HG03558 (cell line): ENCODE measurements around the gene SRSF4.

Experiments used
- ATAC-seq: cut with Tn5 transposase; IDR thresholded peaks from one replicate; pipeline ENCODE4 v1.9.1; 2021; ENCODE audit warnings: moderate number of reproducible peaks; ENCODE audit not compliant: unreplicated experiment; ENCODE audit errors: extremely low read depth

SRSF4 gene

GRCh38 chr1:29201595-29202051 is 19.9 kb upstream of the SRSF4 start:
- no peak for ATAC-seq

DNA sequence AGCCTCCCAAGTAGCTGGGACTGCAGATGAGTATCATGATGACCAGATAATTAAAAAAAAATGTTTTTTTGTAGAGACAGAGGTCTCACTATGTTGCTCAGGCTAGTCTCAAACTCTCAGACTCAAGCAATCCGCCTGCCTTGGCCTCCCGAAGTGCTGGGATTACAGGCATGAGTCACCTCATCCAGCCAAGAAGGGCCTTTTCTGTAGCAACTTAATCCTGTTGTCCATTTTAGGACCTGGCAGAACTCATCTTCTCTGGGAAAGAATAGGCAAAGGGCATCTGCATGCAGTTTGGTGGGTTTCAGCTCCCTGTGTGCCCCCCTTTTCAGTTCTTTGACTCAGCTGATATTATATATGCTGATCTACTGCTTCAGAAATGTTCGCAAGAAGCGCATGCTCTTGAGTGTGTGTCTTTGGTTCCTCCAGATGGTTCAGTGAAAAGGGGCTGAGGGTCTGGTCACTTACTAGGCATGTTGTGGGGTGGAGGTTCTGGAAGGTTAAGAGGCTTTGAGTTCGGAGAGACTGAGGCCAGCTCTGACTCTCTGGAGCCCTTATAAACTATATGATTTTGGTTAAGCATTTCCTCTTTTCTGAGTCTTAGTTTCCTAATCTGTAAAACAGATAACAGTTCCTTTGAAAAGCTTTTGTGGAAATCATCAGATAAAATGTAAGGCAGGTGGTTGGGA is 19.4 kb upstream of the SRSF4 start:
- no peak for ATAC-seq

DNA sequence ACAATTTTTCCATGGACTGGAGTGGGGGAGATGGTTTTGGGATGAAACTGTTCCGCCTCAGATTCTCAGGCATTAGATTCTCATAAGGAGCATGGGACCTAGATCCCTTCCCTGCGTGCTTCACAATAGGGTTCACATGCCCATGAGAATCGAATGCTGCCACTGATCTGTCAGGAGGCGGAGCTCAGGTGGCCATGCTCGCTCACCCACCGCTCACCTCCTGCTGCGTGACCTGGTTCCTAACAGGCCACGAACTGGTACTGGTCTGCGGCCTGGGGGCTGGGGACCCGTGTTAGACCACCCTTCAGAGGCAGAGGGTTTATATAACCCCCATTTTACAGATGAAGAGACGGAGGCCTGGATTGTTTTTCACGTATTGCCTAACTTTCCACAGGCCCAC is 16.3 kb upstream of the SRSF4 start:
- ATAC-seq: no peak

DNA sequence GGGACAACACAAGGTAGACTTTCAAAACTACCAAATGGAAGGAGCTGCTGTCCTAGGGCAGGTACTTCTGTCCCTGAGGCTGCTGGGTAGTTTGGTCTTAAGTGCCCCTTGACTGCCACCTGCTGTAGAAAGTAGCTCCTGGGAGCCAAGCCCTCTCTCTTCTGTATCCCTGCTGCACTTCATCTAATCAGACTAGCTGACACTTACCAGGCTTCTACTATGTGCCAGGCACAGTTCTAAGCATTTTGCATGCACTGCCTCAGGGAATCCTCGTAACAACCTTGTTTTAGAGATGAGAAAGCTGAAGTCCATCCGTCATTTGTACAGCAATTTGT is 15.9 kb upstream of the SRSF4 start:
- ATAC-seq: no peak

- ATAC-seq: no peak
Measured at GRCh38 chr1:29196863-29197589, 15.3 kb upstream of the SRSF4 start.

DNA sequence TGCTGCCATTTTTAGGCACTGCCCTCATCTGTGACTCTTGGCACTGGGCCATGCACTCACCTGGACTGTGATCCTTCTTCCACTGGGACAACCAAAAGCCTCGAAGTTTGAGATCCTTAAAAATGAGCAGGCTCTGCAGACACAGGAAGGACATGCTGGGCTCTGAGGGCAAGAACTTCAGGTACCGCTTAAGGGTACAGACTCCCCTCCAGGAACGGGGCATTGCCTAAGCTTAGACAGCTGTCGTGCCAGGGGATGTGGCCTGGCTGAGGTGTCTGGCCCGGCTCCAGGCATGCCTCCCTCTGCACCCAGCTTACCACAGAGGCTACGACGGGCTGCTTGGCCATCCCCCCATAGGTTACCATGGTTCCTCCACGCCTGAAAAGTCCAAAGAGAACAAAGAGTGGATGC is 14.2 kb upstream of the SRSF4 start:
- no peak for ATAC-seq

GRCh38 chr1:29193879-29194455 is 12.3 kb upstream of the SRSF4 start:
- no peak for ATAC-seq

- no peak for ATAC-seq
Measured at GRCh38 chr1:29190718-29191117, 9.0 kb upstream of the SRSF4 start.

- ATAC-seq: no peak
Measured at GRCh38 chr1:29186707-29187106, 5.0 kb upstream of the SRSF4 start.

DNA sequence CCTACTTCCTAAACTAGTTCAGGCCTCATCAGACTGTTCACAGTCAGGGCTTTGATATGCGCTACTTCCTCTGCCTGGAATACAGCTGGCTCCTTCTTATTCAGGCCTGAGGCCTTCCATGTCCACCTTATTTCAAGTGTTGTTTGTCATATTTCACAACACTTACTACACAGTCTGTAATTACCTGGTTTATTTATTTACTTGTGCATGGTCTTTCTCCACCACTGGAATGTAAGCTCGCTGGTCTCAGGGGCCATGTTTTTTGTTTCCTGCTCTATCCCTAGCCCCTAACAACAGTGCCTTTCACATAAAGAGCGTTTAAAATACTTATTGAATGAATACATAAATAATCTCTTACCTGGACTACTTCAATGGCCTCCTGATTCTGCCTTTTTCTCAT is 4.6 kb upstream of the SRSF4 start:
- no peak for ATAC-seq

DNA sequence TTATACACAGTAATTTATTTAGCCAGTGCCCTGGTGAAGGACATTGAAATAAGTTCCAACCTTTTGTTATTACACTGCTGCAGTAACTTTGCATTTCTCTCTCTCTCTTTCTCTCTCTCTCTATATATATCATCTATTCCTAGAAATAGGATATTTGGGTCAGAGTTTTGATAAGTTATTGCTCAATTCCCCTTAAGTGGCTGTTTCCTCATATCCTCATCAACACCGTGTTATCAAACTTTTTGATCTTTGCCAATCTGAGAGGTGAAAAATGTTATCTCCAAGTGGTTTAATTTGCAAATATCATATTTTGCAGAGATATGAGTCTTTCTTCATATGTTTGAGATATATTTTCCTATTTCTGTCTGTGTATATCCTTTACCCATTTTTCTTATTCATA is 1.6 kb upstream of the SRSF4 start:
- no peak for ATAC-seq

GRCh38 chr1:29180497-29181412 is 945 bp downstream of the SRSF4 start:
- no peak for ATAC-seq

DNA sequence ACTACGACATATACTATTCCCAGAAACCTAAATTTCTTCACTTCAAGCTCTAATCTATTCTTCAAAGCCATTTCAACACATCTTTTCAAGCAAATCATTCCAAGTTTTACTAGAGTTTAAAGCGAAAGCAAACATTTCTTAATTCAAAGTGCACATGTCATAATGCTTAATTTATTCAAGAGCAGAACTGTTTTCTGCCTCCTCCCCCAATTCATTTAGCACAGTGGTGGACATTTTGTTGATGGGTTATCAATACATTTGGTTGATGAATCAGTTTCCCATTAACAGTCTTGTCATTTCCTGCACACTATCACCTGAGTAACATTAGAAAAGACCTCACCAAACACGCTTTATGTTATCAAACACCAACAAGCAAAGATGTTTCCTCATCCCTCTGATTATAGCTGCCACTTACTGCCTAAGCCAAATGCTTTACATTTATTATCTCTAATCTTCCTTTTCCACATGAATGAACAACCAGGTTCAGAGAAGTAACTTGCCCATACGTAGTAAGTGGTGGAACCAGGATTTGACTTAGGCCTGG is 2.0 kb downstream of the SRSF4 start:
- ATAC-seq: no peak

GRCh38 chr1:29177022-29177705 is 4.5 kb downstream of the SRSF4 start:
- ATAC-seq: no peak

- ATAC-seq: no peak
Measured at GRCh38 chr1:29176576-29176975, 5.1 kb downstream of the SRSF4 start.

DNA sequence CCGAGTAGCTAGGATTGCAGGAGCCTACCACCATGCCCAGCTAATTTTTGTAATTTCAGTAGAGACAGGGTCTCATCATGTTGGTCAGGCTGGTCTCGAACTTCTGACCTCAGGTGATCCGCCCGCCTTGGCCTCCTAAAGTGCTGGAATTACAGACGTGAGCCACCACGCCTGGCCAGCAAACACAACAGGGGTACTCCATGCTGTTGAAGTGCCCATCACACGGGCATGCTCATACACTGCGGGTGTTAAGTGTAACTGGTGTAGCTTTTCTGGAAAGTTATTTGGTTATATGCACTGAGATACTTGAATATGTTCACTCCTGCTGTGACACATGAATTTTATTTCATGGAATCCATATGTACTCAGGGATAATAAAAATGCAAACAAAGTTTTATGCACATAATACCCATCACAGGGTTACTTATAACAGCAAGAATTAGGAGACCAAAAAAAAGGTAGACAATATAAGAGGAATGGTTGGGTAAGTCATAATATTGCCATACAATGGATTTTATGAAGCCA is 9.2 kb downstream of the SRSF4 start:
- no peak for ATAC-seq

GRCh38 chr1:29171521-29171920 is 10.2 kb downstream of the SRSF4 start:
- no peak for ATAC-seq

- no peak for ATAC-seq
Measured at GRCh38 chr1:29171089-29171488, 10.6 kb downstream of the SRSF4 start.

- ATAC-seq: no peak
Measured at GRCh38 chr1:29169976-29170375, 11.7 kb downstream of the SRSF4 start.

DNA sequence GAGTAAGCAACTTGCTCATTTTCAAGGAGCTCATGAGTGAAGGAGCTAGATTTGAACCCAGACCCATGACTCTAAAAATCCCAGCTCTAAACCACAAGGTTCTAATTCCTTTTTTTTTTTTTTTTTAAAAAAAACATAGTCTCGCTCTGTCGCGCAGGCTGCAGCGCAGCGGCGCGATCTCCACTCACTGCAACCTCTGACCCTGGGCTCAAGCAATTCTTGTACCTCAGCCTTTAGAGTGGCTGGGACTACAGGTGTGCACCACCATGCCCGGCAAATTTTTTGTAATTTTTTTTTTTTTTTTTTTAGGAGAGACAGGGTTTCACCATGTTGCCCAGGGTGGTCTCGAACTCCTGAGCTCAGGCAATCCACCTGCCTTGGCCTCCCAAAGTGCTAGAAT is 13.8 kb downstream of the SRSF4 start:
- no peak for ATAC-seq
